ENCODE results near the gene OCA2.

- TF ChIP-seq CTCF (IDR thresholded peaks at IDR 0.05) (no peak), POLR2A (IDR thresholded peaks at IDR 0.05) (no peak), POLR2AphosphoS5 (IDR thresholded peaks at IDR 0.05) (no peak)
Measured at GRCh38 chr15:27878841-27879240, 220.3 kb downstream of the OCA2 start.
